A673 (cell line): ENCODE data around the gene MAST4. TPM values are rescaled to one million over a fixed set of nuclear protein-coding genes. Genes with fewer than 3 reads are reported as not detected.

Experiments
- BruUV-seq: library from RNA; stranded (reverse); fragments of 400-500 nt; replicated peaks from 2 replicates; lab custom pipeline; 2021; lab: Mats Ljungman, UMichigan
- CTCF ChIA-PET: fragments of 300-600 bp; sonication (Branson Sonifier 250); formaldehyde crosslinking; loops from one replicate; lab custom pipeline; 2022; ENCODE audit warnings: antibody characterized with exemption; lab: Charles Lee
- POLR2A ChIA-PET: fragments of 300-600 bp; sonication (Branson Sonifier 250); formaldehyde crosslinking; loops from one replicate; lab custom pipeline; 2022; ENCODE audit warnings: antibody characterized with exemption; ENCODE audit not compliant: low non-redundant PET; lab: Charles Lee
- DNase-seq: peaks from one replicate; pipeline ENCODE4 v3.0.0-alpha.2; 2015; ENCODE audit warnings: low spot score
- H3K27ac ChIP-seq: fragments of 200-600 bp; sonication (generic); 2 replicates; pipeline ENCODE4 v1.5.1; 2016; ENCODE audit warnings: mixed run types, low read depth, mild to moderate bottlenecking, mixed read lengths, antibody characterized with exemption, low read length; ENCODE audit not compliant: poor library complexity, severe bottlenecking
- H3K27me3 ChIP-seq: fragments of 200-600 bp; sonication (generic); replicated peaks from 2 replicates; pipeline ENCODE4 v1.6.1; 2017; ENCODE audit warnings: mixed run types, low read depth, mild to moderate bottlenecking, mixed read lengths, antibody characterized with exemption, low read length; ENCODE audit not compliant: insufficient read depth, poor library complexity
- H3K36me3 ChIP-seq: fragments of 200-600 bp; sonication (generic); 2 replicates; pipeline ENCODE4 v1.6.1; 2016; ENCODE audit warnings: mixed run types, mild to moderate bottlenecking, mixed read lengths, antibody characterized with exemption, low read length; ENCODE audit not compliant: insufficient read depth, poor library complexity, severe bottlenecking
- H3K4me1 ChIP-seq: fragments of 200-600 bp; sonication (generic); 2 replicates; pipeline ENCODE4 v1.6.1; 2017; ENCODE audit warnings: mixed run types, mild to moderate bottlenecking, mixed read lengths, antibody characterized with exemption, low read length; ENCODE audit not compliant: insufficient read depth, poor library complexity, severe bottlenecking
- H3K4me3 ChIP-seq: fragments of 200-600 bp; sonication (generic); 2 replicates; pipeline ENCODE4 v1.5.1; 2016; ENCODE audit warnings: low read depth, mixed run types, mild to moderate bottlenecking, mixed read lengths, low read length; ENCODE audit not compliant: poor library complexity, severe bottlenecking
- H3K9me3 ChIP-seq: fragments of 200-600 bp; sonication (generic); 2 replicates; pipeline ENCODE4 v1.6.1; 2016; ENCODE audit warnings: mixed run types, low read depth, mild to moderate bottlenecking, mixed read lengths, antibody characterized with exemption, low read length; ENCODE audit not compliant: poor library complexity, severe bottlenecking
- EZH2 ChIP-seq: fragments of 200-600 bp; sonication (generic); IDR thresholded peaks from 2 replicates; pipeline ENCODE4 v1.6.1; 2017; ENCODE audit warnings: borderline replicate concordance, low read depth, mild to moderate bottlenecking, mixed read lengths, antibody characterized with exemption, low read length; ENCODE audit not compliant: poor library complexity, severe bottlenecking
- intact Hi-C: fragments of 100-400 bp; cut with micrococcal nuclease; formaldehyde crosslinking; loops from one replicate; pipeline ENCODE4 v1.10.0; 2022; ENCODE audit not compliant: unreplicated experiment
- total RNA-seq: library from RNA; stranded (reverse); gene quantifications from 2 replicates; pipeline ENCODE4 v1.2.3, GENCODE V29; 2021
- TF ChIP-seq, protein P1 (sequence below): fragments of 300-800, 200-600 bp; sonication (generic); conservative IDR thresholded peaks from 2 replicates; pipeline ENCODE4 v1.5.1; 2017; ENCODE audit warnings: low read depth, mild to moderate bottlenecking, antibody characterized with exemption, low read length, moderate library complexity, mixed read lengths

Gene MAST4
- total RNA-seq, 1 experiment from 2014 or later: 4.5 TPM

GRCh38 chr5:66897356-66897755, 301.2 kb downstream of the MAST4 start:
- Histone ChIP-seq H3K27me3 (no peaks in the 10 kb centered on the region), H3K4me1 (no peaks in the 10 kb centered on the region), H3K4me3 (no peak overlapping the region), H3K36me3 (no peaks in the 10 kb centered on the region), H3K27ac (no peak overlapping the region), H3K9me3 (no peaks in the 10 kb centered on the region)
- CTCF ChIA-PET: no interaction called here
- POLR2A ChIA-PET: no interaction called here
- no peak for DNase-seq
- TF ChIP-seq, protein P1, sequence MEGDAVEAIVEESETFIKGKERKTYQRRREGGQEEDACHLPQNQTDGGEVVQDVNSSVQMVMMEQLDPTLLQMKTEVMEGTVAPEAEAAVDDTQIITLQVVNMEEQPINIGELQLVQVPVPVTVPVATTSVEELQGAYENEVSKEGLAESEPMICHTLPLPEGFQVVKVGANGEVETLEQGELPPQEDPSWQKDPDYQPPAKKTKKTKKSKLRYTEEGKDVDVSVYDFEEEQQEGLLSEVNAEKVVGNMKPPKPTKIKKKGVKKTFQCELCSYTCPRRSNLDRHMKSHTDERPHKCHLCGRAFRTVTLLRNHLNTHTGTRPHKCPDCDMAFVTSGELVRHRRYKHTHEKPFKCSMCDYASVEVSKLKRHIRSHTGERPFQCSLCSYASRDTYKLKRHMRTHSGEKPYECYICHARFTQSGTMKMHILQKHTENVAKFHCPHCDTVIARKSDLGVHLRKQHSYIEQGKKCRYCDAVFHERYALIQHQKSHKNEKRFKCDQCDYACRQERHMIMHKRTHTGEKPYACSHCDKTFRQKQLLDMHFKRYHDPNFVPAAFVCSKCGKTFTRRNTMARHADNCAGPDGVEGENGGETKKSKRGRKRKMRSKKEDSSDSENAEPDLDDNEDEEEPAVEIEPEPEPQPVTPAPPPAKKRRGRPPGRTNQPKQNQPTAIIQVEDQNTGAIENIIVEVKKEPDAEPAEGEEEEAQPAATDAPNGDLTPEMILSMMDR: no peak
- TF ChIP-seq EZH2: no peak
- no TSS peak for BruUV-seq
- intact Hi-C loops: no loop called here

GRCh38 chr5:66898241-66898995, 302.2 kb downstream of the MAST4 start:
- ChIA-PET CTCF (no interaction called here), POLR2A (no interaction called here)
- Histone ChIP-seq H3K27me3 (no peaks in the 10 kb centered on the region), H3K36me3 (no peaks in the 10 kb centered on the region), H3K27ac (no peak overlapping the region), H3K9me3 (no peaks in the 10 kb centered on the region), H3K4me1 (no peaks in the 10 kb centered on the region), H3K4me3 (no peak overlapping the region)
- no peak for TF ChIP-seq EZH2
- no peak for DNase-seq
- intact Hi-C loops: no loop called here
- BruUV-seq: no TSS peak

DNA sequence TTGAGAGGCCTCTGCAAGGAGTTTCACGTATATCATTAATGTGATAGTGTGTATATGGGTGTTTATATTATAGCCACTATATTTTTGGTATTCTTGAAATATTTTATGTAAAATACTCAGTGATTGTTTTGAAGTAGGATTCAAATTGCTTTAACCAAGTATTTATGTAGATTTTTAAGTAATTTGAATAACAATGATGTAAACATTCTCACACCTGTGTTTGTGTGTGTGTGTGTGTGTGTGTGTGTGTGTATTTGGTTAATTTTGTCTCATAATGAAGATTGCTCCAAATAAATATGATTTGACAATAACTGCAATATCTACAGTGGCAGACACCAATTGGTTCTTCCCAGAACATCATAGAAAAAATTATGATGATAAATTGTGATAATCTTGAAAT, 307.0 kb downstream of the MAST4 start:
- CTCF ChIA-PET: no interaction called here
- intact Hi-C loops: no loop called here
- H3K36me3 ChIP-seq: no peaks in the 10 kb centered on the region
- TF ChIP-seq EZH2: no peak
- TF ChIP-seq, protein P1: no peak
- H3K27me3 ChIP-seq: no peaks in the 10 kb centered on the region
- H3K4me3 ChIP-seq: no peak overlapping the region
- no peak for DNase-seq
- H3K9me3 ChIP-seq: no peaks in the 10 kb centered on the region
- BruUV-seq: no TSS peak
- no peaks in the 10 kb centered on the region for H3K4me1 ChIP-seq
- no peak overlapping the region for H3K27ac ChIP-seq
- POLR2A ChIA-PET: no interaction called here

- no peak for DNase-seq
- Histone ChIP-seq H3K4me1 (no peaks in the 10 kb centered on the region), H3K27me3 (no peaks in the 10 kb centered on the region), H3K27ac (no peak overlapping the region), H3K9me3 (no peaks in the 10 kb centered on the region), H3K36me3 (no peaks in the 10 kb centered on the region), H3K4me3 (no peak overlapping the region)
- TF ChIP-seq, protein P1: no peak
- TF ChIP-seq EZH2: no peak
- CTCF ChIA-PET: no interaction called here
- POLR2A ChIA-PET: no interaction called here
- intact Hi-C loops: no loop called here
- no TSS peak for BruUV-seq
These were observed 307.5 kb downstream of the MAST4 start for GRCh38 chr5:66903709-66904108.
